ENCODE data around the gene KPNA3.

Gene KPNA3

DNA sequence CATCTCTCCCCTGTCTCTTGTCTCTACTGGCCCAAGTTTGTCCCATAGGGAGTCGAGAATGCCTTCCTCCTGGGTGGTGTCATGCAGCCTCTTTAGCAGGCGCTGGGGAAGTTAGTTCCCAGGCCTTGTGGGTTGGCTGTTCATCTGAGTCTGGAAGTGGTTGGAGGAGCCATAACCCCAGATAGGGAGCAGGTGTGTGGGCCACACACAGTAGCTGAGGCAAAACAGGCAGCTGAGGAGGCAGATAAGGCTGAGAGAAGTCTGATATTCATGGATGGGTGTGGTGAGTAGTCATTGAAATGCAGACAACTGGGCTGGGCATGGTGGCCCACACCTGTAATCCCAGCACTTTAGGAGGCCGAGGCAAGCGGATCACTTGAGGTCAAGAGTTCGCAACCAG, 40.9 kb upstream of the KPNA3 start:
- TF ChIP-seq, protein P1, sequence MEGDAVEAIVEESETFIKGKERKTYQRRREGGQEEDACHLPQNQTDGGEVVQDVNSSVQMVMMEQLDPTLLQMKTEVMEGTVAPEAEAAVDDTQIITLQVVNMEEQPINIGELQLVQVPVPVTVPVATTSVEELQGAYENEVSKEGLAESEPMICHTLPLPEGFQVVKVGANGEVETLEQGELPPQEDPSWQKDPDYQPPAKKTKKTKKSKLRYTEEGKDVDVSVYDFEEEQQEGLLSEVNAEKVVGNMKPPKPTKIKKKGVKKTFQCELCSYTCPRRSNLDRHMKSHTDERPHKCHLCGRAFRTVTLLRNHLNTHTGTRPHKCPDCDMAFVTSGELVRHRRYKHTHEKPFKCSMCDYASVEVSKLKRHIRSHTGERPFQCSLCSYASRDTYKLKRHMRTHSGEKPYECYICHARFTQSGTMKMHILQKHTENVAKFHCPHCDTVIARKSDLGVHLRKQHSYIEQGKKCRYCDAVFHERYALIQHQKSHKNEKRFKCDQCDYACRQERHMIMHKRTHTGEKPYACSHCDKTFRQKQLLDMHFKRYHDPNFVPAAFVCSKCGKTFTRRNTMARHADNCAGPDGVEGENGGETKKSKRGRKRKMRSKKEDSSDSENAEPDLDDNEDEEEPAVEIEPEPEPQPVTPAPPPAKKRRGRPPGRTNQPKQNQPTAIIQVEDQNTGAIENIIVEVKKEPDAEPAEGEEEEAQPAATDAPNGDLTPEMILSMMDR (IDR thresholded peaks at IDR 0.05; ENCODE audit: low read depth, low read length, missing control alignments) = no peak
- DNase-seq (ENCODE audit: low read depth) = no peak
- in situ Hi-C loops (cut with HindIII; ENCODE audit: low sequenced_read_pairs) = no loop called here

DNA sequence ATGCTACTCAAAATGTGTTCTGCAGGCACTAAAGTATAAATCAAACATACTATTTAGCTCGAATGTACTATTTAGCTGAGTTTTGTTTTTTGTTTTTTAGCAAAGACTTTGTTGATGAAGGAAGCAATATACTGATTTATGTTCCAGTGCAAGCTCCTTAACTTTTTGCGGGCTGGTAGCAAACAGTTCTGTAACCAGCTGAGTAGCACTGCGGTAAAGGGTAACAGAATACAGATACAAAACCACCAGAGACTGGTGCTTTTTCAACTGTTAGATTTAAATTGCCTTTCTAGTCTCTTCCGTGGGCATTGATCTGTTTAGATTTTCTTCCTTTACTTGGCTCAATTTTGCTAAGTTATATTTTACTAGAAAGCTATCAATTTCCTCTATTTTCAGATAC, 39.0 kb upstream of the KPNA3 start:
- H3K4me3 ChIP-seq (ENCODE audit: low read depth, low read length) = no peak overlapping the region
- in situ Hi-C loops (cut with HindIII; ENCODE audit: low sequenced_read_pairs) = no loop called here
- TF ChIP-seq, protein P1 (IDR thresholded peaks at IDR 0.05; ENCODE audit: low read depth, low read length, missing control alignments) = no peak
- no peak for DNase-seq (ENCODE audit: low read depth)

More for the DNA sequence above, 40.9 kb upstream of the KPNA3 start:
- no peak overlapping the region for H3K4me3 ChIP-seq (ENCODE audit: low read depth, low read length)

DNA sequence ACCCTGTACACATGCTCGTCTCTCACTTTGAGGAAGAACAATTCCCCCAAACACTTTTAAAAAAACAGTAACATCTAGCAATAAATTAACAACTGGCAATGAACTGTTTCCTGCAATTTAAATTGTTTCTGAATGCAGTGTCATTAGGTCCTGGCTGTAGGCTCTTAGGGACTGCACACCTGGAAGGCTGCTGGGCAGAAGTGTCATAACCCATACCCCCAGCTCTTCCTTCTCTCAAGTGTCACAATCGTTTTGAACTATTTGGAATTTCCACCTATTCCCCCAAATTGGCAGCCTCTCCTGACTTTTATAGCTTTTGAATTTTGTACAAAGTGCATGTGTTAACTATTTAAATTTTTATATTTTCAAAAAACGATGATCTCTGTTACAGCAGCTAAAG, 38.2 kb upstream of the KPNA3 start:
- in situ Hi-C loops (cut with HindIII; ENCODE audit: low sequenced_read_pairs) = no loop called here
- DNase-seq (ENCODE audit: low read depth) = no peak
- no peak overlapping the region for H3K4me3 ChIP-seq (ENCODE audit: low read depth, low read length)
- TF ChIP-seq, protein P1 (IDR thresholded peaks at IDR 0.05; ENCODE audit: low read depth, low read length, missing control alignments) = no peak

DNA sequence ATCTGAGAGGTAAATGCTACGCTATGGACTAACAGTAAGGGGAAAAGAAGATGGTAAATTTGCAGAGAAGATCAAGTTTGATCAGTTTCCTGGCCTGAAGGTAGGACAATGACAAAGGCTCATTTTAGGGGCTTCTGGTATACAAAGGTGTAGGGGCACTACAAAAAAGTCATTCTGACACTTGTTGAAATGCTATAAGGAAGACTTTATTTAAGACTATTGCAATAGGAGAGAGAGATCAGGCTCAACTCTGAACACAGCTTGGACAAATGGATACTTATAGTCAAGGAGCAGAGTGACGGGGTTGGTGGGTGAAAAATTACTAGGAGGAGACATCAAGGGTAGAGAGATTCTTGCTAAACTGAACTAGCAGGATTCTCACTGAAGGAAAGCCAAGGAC, 37.2 kb upstream of the KPNA3 start:
- in situ Hi-C loops (cut with HindIII; ENCODE audit: low sequenced_read_pairs) = no loop called here
- TF ChIP-seq, protein P1 (IDR thresholded peaks at IDR 0.05; ENCODE audit: low read depth, low read length, missing control alignments) = no peak
- no peak overlapping the region for H3K4me3 ChIP-seq (ENCODE audit: low read depth, low read length)
- no peak for DNase-seq (ENCODE audit: low read depth)

- in situ Hi-C loops (cut with HindIII; ENCODE audit: low sequenced_read_pairs) = no loop called here
- TF ChIP-seq, protein P1 (IDR thresholded peaks at IDR 0.05; ENCODE audit: low read depth, low read length, missing control alignments) = no peak
- H3K4me3 ChIP-seq (ENCODE audit: low read depth, low read length) = no peak overlapping the region
- no peak for DNase-seq (ENCODE audit: low read depth)
Observed at GRCh38 chr13:49828453-49828852, 36.0 kb upstream of the KPNA3 start.

GRCh38 chr13:49827891-49828290, 35.4 kb upstream of the KPNA3 start:
- TF ChIP-seq, protein P1 (IDR thresholded peaks at IDR 0.05; ENCODE audit: low read depth, low read length, missing control alignments) = no peak
- in situ Hi-C loops (cut with HindIII; ENCODE audit: low sequenced_read_pairs) = no loop called here
- no peak overlapping the region for H3K4me3 ChIP-seq (ENCODE audit: low read depth, low read length)
- DNase-seq (ENCODE audit: low read depth) = no peak

GRCh38 chr13:49827336-49827735, 34.9 kb upstream of the KPNA3 start:
- TF ChIP-seq, protein P1 (IDR thresholded peaks at IDR 0.05; ENCODE audit: low read depth, low read length, missing control alignments) = no peak

More at GRCh38 chr13:49827336-49827735, 34.9 kb upstream of the KPNA3 start:
- in situ Hi-C loops (cut with HindIII; ENCODE audit: low sequenced_read_pairs) = no loop called here
- DNase-seq (ENCODE audit: low read depth) = no peak
- no peak overlapping the region for H3K4me3 ChIP-seq (ENCODE audit: low read depth, low read length)
